HUES6 (cell line): Measurements from ENCODE around the gene OR1D2.

ENCODE experiments used
- H3K27ac ChIP-seq: 2 replicates; pipeline ENCODE4 v1.7.0; 2013; ENCODE audit warnings: low read depth, mild to moderate bottlenecking, low read length, inconsistent platforms
- H3K27me3 ChIP-seq: 2 replicates; pipeline ENCODE4 v1.6.1; 2013; ENCODE audit warnings: low read length; ENCODE audit not compliant: control insufficient read depth, insufficient read depth
- H3K36me3 ChIP-seq: 2 replicates; pipeline ENCODE4 v1.6.1; 2013; ENCODE audit warnings: low read length; ENCODE audit not compliant: control insufficient read depth, insufficient read depth
- H3K4me1 ChIP-seq: 2 replicates; pipeline ENCODE4 v1.6.1; 2013; ENCODE audit warnings: low read length; ENCODE audit not compliant: control insufficient read depth, insufficient read depth
- H3K4me3 ChIP-seq: 2 replicates; pipeline ENCODE4 v1.5.1; 2013; ENCODE audit warnings: low read depth, low read length
- H3K9ac ChIP-seq: one replicate; pipeline ENCODE4 v1.6.1; 2013; ENCODE audit warnings: mild to moderate bottlenecking, low read length
- H3K9me3 ChIP-seq: 2 replicates; pipeline ENCODE4 v1.6.1; 2013; ENCODE audit warnings: low read depth, low read length; ENCODE audit not compliant: control insufficient read depth, insufficient read depth

Gene OR1D2

GRCh38 chr17:3043737-3044365, 60.4 kb downstream of the OR1D2 start:
- no peak overlapping the region for H3K9ac ChIP-seq
- no peaks in the 10 kb centered on the region; the same call in 1 of the 2 replicates for H3K27me3 ChIP-seq
- no peak overlapping the region for H3K27ac ChIP-seq
- no peak overlapping the region for H3K4me3 ChIP-seq
- H3K36me3 ChIP-seq: no peaks in the 10 kb centered on the region
- H3K9me3 ChIP-seq: peaks cover 23% of the 10 kb centered on the region
- H3K4me1 ChIP-seq: no peaks in the 10 kb centered on the region

- Histone ChIP-seq H3K4me1 (no peaks in the 10 kb centered on the region), H3K27ac (no peak overlapping the region), H3K27me3 (no peaks in the 10 kb centered on the region), H3K9ac (no peak overlapping the region), H3K9me3 (peaks cover 23% of the 10 kb centered on the region), H3K36me3 (no peaks in the 10 kb centered on the region), H3K4me3 (no peak overlapping the region)
Observed at GRCh38 chr17:3040882-3041281, 63.3 kb downstream of the OR1D2 start.

GRCh38 chr17:3039736-3040135, 64.5 kb downstream of the OR1D2 start:
- peaks cover 21% of the 10 kb centered on the region for H3K9me3 ChIP-seq
- no peak overlapping the region for H3K9ac ChIP-seq
- H3K36me3 ChIP-seq: no peaks in the 10 kb centered on the region
- no peaks in the 10 kb centered on the region for H3K27me3 ChIP-seq
- no peak overlapping the region for H3K4me3 ChIP-seq
- H3K4me1 ChIP-seq: no peaks in the 10 kb centered on the region
- H3K27ac ChIP-seq: no peak overlapping the region

- no peaks in the 10 kb centered on the region for H3K27me3 ChIP-seq
Observed at GRCh38 chr17:3038941-3039340, 65.3 kb downstream of the OR1D2 start.

More at GRCh38 chr17:3038941-3039340, 65.3 kb downstream of the OR1D2 start:
- Histone ChIP-seq H3K9ac (no peak overlapping the region), H3K27ac (no peak overlapping the region), H3K36me3 (peaks cover 6% of the 10 kb centered on the region; the same call in 1 of the 2 replicates), H3K9me3 (peaks cover 14% of the 10 kb centered on the region), H3K4me3 (no peak overlapping the region), H3K4me1 (no peaks in the 10 kb centered on the region)
